Measurements from ENCODE around the gene CLCNKB.

The CLCNKB gene

GRCh38 chr1:16093611-16094010, 50.0 kb downstream of the CLCNKB start:
- Histone ChIP-seq H3K27ac (ENCODE audit: low read depth, low read length) (no peak overlapping the region), H3K9me3 (ENCODE audit: control insufficient read depth, insufficient read depth, low read length) (no peaks in the 10 kb centered on the region), H3K4me2 (ENCODE audit: low read length) (no peak overlapping the region), H3K9me2 (replicated peaks; ENCODE audit: control insufficient read depth, low read length) (no peaks in the 10 kb centered on the region), H4K20me1 (ENCODE audit: control insufficient read depth, insufficient read depth, low read depth, low read length) (no peaks in the 10 kb centered on the region), H3K4me1 (ENCODE audit: control insufficient read depth, low read length) (no peaks in the 10 kb centered on the region), H3K4me3 (ENCODE audit: low read length) (no peak overlapping the region), H3F3A (ENCODE audit: control insufficient read depth, insufficient read depth) (no peaks in the 10 kb centered on the region), H3K27me3 (ENCODE audit: control insufficient read depth, low read length) (no peaks in the 10 kb centered on the region; the same call in 1 of the 2 replicates), H3K79me2 (ENCODE audit: control insufficient read depth, low read length) (no peaks in the 10 kb centered on the region), H3K36me3 (ENCODE audit: control insufficient read depth, low read length) (no peaks in the 10 kb centered on the region)
- TF ChIP-seq CTCF (IDR thresholded peaks at IDR 0.05; ENCODE audit: low read depth, low read length, poor library complexity, severe bottlenecking) (no peak), EZH2phosphoT487 (IDR thresholded peaks at IDR 0.05; ENCODE audit: borderline replicate concordance, low read length) (no peak)

- no peaks in the 10 kb centered on the region for H4K20me1 ChIP-seq (ENCODE audit: control insufficient read depth, insufficient read depth, low read depth, low read length)
- H3K27me3 ChIP-seq (ENCODE audit: control insufficient read depth, low read length): no peaks in the 10 kb centered on the region
These were observed 51.0 kb downstream of the CLCNKB start for GRCh38 chr1:16094453-16095158.

GRCh38 chr1:16095447-16095846, 51.9 kb downstream of the CLCNKB start:
- no peaks in the 10 kb centered on the region for H3K4me1 ChIP-seq (ENCODE audit: control insufficient read depth, low read length)
- H3K79me2 ChIP-seq (ENCODE audit: control insufficient read depth, low read length): no peaks in the 10 kb centered on the region
- H3K9me2 ChIP-seq (replicated peaks; ENCODE audit: control insufficient read depth, low read length): no peaks in the 10 kb centered on the region
- no peak overlapping the region for H3K27ac ChIP-seq (ENCODE audit: low read depth, low read length)
- no peak overlapping the region for H3K4me2 ChIP-seq (ENCODE audit: low read length)
- H3K36me3 ChIP-seq (ENCODE audit: control insufficient read depth, low read length): no peaks in the 10 kb centered on the region
- H3K27me3 ChIP-seq (ENCODE audit: control insufficient read depth, low read length): no peaks in the 10 kb centered on the region
- TF ChIP-seq CTCF (IDR thresholded peaks at IDR 0.05; ENCODE audit: low read depth, low read length, poor library complexity, severe bottlenecking) (no peak), EZH2phosphoT487 (IDR thresholded peaks at IDR 0.05; ENCODE audit: borderline replicate concordance, low read length) (no peak)
- H3K4me3 ChIP-seq (ENCODE audit: low read length): no peak overlapping the region
- no peaks in the 10 kb centered on the region for H3F3A ChIP-seq (ENCODE audit: control insufficient read depth, insufficient read depth)
- no peaks in the 10 kb centered on the region for H4K20me1 ChIP-seq (ENCODE audit: control insufficient read depth, insufficient read depth, low read depth, low read length)
- no peaks in the 10 kb centered on the region for H3K9me3 ChIP-seq (ENCODE audit: control insufficient read depth, insufficient read depth, low read length)

More at GRCh38 chr1:16094453-16095158, 51.0 kb downstream of the CLCNKB start:
- TF ChIP-seq EZH2phosphoT487 (IDR thresholded peaks at IDR 0.05; ENCODE audit: borderline replicate concordance, low read length) (no peak), CTCF (IDR thresholded peaks at IDR 0.05; ENCODE audit: low read depth, low read length, poor library complexity, severe bottlenecking) (no peak)
- Histone ChIP-seq H3K4me3 (ENCODE audit: low read length) (no peak overlapping the region), H3K9me3 (ENCODE audit: control insufficient read depth, insufficient read depth, low read length) (no peaks in the 10 kb centered on the region), H3F3A (ENCODE audit: control insufficient read depth, insufficient read depth) (no peaks in the 10 kb centered on the region), H3K36me3 (ENCODE audit: control insufficient read depth, low read length) (no peaks in the 10 kb centered on the region), H3K9me2 (replicated peaks; ENCODE audit: control insufficient read depth, low read length) (no peaks in the 10 kb centered on the region), H3K27ac (ENCODE audit: low read depth, low read length) (no peak overlapping the region), H3K4me1 (ENCODE audit: control insufficient read depth, low read length) (no peaks in the 10 kb centered on the region), H3K79me2 (ENCODE audit: control insufficient read depth, low read length) (no peaks in the 10 kb centered on the region), H3K4me2 (ENCODE audit: low read length) (no peak overlapping the region)

Data from DOHH2 (cell line).